Epithelial cell of proximal tubule (primary cell): ENCODE results near the gene EHMT2. TPM values are rescaled to one million over a fixed set of nuclear protein-coding genes. Genes with fewer than 3 reads are reported as not detected.

Source experiments
- DNase-seq: peaks from one replicate; pipeline ENCODE4 v3.0.0-alpha.2; 2011; ENCODE audit warnings: low read depth
- H3K4me3 ChIP-seq: 2 replicates; pipeline ENCODE4 v1.5.1; 2011; ENCODE audit warnings: low read depth, mild to moderate bottlenecking, low read length
- total RNA-seq: library from RNA; depleted of rRNA; stranded (reverse); fragments of >200 nt; gene quantifications from 2 replicates; pipeline ENCODE4 v1.2.3, GENCODE V29; 2015
- TF ChIP-seq, protein P1 (sequence below): conservative IDR thresholded peaks from 2 replicates; pipeline ENCODE4 v1.5.1; 2012; ENCODE audit warnings: low read depth, mild to moderate bottlenecking, low read length

Gene EHMT2
- total RNA-seq, 1 donor from 2014 or later: 44.0 TPM

DNA sequence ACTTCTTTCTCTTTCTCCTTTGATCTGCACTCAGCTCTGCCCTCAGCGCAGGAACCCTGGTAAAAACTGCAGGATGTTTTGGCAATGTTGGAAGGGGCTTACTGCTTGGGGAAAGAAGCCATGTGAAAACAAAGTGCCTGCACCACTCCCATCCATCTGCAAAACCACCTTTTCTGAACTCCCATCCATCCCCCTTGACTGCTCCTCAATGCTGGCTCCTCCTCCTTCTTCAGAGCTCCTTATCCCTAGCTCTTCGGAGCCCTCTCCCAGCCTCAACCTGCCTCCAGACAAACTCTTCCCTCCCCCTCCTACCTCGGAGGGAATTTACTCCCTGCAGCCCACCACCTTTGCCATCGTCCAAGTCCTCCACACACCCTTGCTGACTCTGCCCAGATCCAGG, 8.6 kb upstream of the EHMT2 start:
- TF ChIP-seq, protein P1, sequence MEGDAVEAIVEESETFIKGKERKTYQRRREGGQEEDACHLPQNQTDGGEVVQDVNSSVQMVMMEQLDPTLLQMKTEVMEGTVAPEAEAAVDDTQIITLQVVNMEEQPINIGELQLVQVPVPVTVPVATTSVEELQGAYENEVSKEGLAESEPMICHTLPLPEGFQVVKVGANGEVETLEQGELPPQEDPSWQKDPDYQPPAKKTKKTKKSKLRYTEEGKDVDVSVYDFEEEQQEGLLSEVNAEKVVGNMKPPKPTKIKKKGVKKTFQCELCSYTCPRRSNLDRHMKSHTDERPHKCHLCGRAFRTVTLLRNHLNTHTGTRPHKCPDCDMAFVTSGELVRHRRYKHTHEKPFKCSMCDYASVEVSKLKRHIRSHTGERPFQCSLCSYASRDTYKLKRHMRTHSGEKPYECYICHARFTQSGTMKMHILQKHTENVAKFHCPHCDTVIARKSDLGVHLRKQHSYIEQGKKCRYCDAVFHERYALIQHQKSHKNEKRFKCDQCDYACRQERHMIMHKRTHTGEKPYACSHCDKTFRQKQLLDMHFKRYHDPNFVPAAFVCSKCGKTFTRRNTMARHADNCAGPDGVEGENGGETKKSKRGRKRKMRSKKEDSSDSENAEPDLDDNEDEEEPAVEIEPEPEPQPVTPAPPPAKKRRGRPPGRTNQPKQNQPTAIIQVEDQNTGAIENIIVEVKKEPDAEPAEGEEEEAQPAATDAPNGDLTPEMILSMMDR: no peak
- H3K4me3 ChIP-seq: no peak overlapping the region
- DNase-seq: no peak

DNA sequence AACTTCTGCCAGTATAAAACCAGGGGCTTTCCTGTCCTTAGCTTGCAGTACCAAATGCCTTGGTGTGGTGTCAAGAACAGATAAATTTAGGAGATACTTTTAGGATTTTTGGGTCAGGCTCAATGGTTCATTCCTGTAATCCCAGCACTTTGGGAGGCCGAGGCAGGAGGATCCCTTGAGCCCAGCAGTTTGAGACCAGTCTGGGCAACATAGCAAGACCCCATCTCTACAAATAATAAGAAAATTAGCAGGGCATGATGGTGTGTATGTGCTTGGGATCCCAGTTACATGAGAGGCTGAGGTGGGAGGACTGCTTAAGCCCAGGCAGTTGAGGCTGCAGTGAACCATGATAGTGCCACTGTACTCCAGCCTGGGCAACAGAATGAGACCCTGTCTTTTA, 7.5 kb upstream of the EHMT2 start:
- TF ChIP-seq, protein P1: no peak
- DNase-seq: no peak
- H3K4me3 ChIP-seq: no peak overlapping the region

DNA sequence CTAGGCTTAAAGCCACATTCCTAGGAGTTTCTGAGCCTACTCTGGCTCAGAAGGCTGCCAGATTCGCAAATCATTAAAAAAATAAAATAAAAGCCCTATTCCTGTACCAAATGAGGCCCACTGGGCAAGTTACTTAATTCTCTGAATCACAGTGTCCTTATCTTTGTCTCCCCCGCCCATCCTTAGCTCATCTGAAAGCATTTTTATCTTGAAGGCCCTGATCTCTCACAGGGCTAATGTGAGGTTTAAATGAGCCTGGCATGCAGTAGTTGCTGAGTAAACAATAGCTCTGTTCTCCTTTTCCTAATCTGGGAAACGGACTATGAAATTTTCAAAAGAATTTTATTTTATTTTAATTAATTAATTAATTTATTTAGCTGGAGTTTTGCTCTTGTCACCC, 6.5 kb upstream of the EHMT2 start:
- no peak overlapping the region for H3K4me3 ChIP-seq
- TF ChIP-seq, protein P1: no peak
- DNase-seq: no peak

DNA sequence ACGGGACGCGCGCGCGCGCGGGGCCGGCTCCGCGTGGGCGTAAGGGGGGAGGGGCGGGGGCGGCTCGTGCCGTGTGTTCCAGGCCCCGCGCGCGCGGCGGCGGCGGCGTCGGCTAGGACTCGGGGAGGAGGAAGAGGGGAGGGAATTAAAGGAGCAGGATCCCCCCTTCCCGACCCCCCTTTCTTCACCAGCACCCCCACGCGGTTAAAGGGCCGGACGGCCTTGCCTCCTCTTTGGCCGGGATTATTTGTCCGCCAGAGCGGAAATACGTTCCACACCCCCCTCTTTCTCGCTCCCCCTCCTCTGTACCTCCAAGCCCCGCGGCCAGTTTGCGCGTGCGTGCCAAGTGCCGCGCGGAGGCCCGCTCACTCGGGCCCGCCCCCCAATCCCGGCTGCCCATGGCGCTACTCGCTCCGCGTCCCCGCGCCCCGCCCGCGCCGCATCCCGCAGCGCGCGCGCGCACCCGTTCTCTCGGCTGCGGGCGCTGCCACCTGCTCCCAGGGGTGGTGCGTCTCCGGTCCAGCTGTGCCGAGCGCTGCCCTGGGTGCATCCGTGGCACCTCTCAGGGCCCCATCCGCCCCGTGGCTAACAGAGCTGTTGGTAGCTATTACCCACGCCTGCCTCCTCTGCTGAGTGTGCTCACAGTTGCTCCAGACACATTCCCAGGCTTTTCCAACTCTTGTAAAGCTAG, 4.6 kb upstream of the EHMT2 start, which contains the start of gene ZBTB12:
ZBTB12 (minus strand) TSS at position 134 of the 691 bp plus-strand sequence. CDS start 781 bp downstream, outside the sequence.
- TF ChIP-seq, protein P1: no peak
- peak within 1 kb of the TSS; percentile 54 for H3K4me3 ChIP-seq
- no peak for DNase-seq

DNA sequence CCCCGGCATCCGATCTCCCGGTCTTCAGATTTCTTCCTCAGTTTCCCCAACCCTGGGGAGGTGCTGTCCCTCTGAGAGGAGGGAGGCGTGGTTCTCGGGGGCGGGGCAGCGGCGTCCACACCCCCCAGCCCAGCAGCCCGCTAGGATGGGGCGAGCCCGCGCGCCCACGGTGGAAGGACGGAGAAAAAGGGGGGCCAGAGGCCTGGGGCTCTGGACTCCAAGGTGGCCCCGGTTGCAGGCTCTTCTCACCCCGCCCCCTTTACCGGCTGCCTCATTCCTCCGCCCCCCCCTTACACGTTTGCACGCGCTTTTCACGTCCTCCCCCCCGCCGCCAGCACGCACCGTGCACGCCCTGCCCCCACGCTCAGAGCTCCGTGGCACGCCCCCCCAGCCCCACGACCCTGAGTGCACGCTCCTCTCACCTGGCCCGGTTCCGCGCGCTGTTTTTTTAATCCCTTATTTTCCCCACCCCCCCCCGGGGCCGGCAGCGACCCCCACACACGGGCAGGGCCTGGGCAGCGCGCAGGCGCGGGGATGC, 4.0 kb upstream of the EHMT2 start:
- H3K4me3 ChIP-seq: peak overlapping the region; percentile 54
- DNase-seq: no peak
- TF ChIP-seq, protein P1: no peak

DNA sequence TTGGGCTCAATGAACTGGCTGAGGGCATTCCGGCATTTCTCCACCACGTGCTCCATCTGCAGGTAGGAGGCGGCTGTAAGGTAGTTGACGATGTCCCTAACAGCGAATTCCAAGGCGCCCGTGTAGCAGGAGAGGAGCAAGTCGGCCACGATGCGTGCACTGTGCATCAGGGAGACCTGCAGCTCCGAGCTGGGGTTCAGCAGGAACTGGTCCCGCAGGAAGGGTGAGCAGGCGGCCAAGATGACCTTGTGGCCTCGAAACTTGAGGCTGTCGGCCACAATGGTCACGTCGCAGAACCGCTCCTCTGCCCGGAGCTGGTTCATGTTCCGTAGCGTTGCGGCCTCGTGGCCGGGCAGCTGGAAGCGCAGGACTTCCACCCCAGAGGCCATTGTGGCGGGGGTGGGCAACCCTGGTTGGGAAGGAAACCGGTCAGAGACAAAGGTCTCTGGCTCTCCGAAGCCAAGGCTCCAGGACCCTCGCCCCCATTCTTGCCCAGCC, 3.5 kb upstream of the EHMT2 start:
- TF ChIP-seq, protein P1: no peak
- peak overlapping the region; percentile 54 for H3K4me3 ChIP-seq
- DNase-seq: no peak
